Activated CD4-positive, alpha-beta T cell treated with anti-CD3 and anti-CD28 coated beads, Interleukin-2, amount 50 U/mL, for 1 hour (primary cell): ENCODE measurements around the gene FAM20B.
"Not testable (repeated sequence)": the region's sequence is repeated elsewhere in the genome, so short reads cannot be mapped to it uniquely, and the experiment has no call there.

ENCODE experiments used
- DNase-seq: peaks from one replicate; pipeline ENCODE4 v3.0.0-alpha.2; 2020

FAM20B gene

GRCh38 chr1:179025125-179025974, at the start of gene FAM20B:
FAM20B (plus strand) TSS chr1:179025894; CDS start chr1:179043848, 17,954 bp downstream.
- DNase-seq = peak; percentile 89

DNA sequence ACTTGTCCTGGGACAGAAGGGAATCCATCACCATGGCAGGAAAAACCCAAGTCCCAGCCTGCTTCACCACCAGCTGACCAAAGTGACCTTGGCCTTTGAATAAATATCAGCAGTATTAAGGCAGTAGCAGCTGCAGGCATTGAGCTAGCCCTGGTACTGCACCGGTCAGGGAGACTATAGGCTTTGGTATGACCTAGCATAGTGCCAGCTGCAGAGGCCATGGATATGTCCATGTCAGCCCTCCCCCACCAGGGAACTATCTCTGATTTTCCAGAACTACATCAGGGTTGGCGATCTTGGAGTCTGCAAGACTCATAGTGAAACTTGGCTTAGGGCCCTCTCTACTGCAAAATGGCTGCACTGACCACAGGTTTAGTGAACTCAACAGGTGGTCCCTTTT, 49.2 kb upstream of the FAM20B start:
- no peak for DNase-seq

DNA sequence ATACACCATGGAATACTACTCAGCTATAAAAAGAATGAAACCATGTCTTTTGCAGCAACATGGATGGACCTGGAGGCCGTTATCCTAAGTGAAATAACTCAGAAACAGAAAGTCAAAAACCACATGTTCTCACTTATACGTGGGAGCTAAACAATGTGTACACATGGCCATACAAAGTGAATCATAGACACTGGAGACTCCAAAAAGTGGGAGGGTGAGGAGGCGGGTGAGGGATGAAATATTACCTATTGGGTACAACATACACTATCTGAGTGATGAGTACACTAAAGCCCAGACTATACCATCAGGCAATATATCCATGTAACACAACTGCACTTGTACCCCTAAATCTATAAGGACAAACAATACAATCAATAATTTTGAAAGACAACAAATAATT, 39.5 kb upstream of the FAM20B start:
- DNase-seq = no peak

- DNase-seq = not testable (repeated sequence)
These were observed 37.5 kb upstream of the FAM20B start for GRCh38 chr1:178988198-178988597.

GRCh38 chr1:178993559-178993958, 32.1 kb upstream of the FAM20B start:
- no peak for DNase-seq

GRCh38 chr1:178997428-178997827, 28.3 kb upstream of the FAM20B start:
- no peak for DNase-seq

- no peak for DNase-seq
These were observed 27.4 kb upstream of the FAM20B start for GRCh38 chr1:178998295-178998694.

GRCh38 chr1:178999061-178999460, 26.6 kb upstream of the FAM20B start:
- no peak for DNase-seq

GRCh38 chr1:179001451-179001850, 24.2 kb upstream of the FAM20B start:
- no peak for DNase-seq

DNA sequence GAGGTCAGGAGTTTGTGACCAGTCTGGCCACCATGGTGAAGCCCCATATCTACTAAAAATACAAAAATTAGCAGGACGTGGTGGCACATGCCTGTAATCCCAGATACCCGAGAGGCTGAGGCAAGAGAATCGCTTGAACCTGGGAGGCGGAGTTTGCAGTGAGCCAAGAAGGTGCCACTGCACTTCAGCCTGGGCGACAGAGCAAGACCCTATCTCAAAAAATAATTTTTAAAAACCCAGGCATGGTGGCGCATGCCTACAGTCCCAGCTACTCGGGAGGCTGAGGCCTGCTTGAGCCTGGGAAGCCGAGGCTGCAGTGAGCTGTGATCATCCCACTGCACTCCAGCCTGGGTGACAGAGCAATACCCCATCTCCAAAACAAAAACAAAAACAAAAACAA, 23.6 kb upstream of the FAM20B start:
- DNase-seq = not testable (repeated sequence)

GRCh38 chr1:179002552-179003345, 22.9 kb upstream of the FAM20B start:
- DNase-seq = peak; percentile 66

- DNase-seq = no peak
These were observed 22.1 kb upstream of the FAM20B start for GRCh38 chr1:179003512-179004066.

GRCh38 chr1:179007233-179007632, 18.5 kb upstream of the FAM20B start:
- no peak for DNase-seq

- DNase-seq = no peak
These were observed 15.0 kb upstream of the FAM20B start for GRCh38 chr1:179010671-179011070.

DNA sequence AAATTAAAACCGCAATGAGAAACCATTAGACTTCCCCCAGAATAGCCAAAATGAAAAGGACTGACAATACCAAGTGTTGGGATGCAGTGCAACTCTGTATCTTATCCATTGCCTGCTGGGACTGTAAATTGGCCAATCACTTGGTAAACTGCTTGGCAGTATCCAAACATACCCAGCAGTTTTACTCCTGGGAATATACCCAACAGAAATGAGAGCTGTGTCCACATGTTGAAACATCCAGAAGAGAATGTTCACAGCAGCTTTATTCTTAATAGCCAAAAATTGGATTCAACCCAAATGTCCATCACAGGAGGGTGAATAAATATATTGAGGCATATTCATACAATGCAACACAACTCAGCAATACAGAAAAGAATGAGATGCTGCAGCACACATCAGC, 13.7 kb upstream of the FAM20B start:
- DNase-seq = no peak

DNA sequence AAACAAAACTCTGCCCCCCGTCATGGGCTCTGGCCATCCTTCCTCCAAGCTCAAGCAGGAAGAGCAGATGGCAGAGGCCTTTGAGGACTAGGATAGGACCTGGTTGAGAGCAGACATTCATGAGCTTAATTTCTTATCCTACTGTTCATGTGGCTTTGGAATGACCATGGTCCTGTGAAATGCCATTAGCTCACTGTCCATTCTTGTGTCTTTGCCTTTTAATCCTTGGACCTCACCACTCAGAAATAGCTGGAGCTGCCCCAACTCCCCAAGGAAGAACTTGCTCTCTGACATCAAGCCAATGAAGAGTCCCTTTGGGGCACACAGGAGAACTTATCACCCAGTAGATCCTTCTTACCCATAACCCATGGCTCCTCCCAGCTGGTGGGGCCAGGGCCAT, 11.6 kb upstream of the FAM20B start:
- no peak for DNase-seq

DNA sequence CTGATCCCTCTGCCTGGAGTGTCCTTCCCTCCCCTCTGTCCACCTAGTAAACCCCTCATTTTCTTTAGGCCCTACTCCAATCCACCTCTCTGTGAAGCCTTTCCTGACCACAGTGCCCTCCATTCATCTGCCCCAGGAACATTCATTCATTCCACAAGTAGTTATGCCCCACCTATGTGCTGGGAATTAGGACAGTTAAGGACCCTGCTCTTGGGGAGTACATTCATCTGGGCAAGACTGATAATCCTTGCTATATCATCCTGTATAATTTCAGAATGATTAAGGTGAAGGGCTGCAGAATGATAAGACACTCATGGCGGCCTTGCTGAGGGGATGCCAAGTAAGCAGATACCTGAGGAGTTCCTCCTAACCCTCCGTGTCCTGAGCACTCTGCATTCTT, 10.3 kb upstream of the FAM20B start:
- no peak for DNase-seq

- no peak for DNase-seq
These were observed 8.8 kb upstream of the FAM20B start for GRCh38 chr1:179016706-179017382.

- no peak for DNase-seq
These were observed 8.0 kb upstream of the FAM20B start for GRCh38 chr1:179017383-179018326.

- DNase-seq = no peak
These were observed 3.8 kb upstream of the FAM20B start for GRCh38 chr1:179021873-179022272.

GRCh38 chr1:179023946-179024650, 1.6 kb upstream of the FAM20B start:
- DNase-seq = no peak
